Measurements from ENCODE around the gene SPINDOC. TPM values are rescaled to one million over a fixed set of nuclear protein-coding genes. Genes with fewer than 3 reads are reported as not detected.
"Not testable (repeated sequence)": the region's sequence is repeated elsewhere in the genome, so short reads cannot be mapped to it uniquely, and the experiment has no call there.

The SPINDOC gene
- total RNA-seq, 1 experiment from 2014 or later = 96.4 TPM

- no peak for DNase-seq (ENCODE audit: low spot score)
- in situ Hi-C loops (cut with HindIII; ENCODE audit: low sequenced_read_pairs) = no loop called here
Observed at GRCh38 chr11:63783925-63784592, 29.2 kb upstream of the SPINDOC start.

GRCh38 chr11:63785823-63786222, 27.4 kb upstream of the SPINDOC start:
- in situ Hi-C loops (cut with HindIII; ENCODE audit: low sequenced_read_pairs) = no loop called here
- no peak for DNase-seq (ENCODE audit: low spot score)

- in situ Hi-C loops (cut with HindIII; ENCODE audit: low sequenced_read_pairs) = no loop called here
- no peak for DNase-seq (ENCODE audit: low spot score)
Observed at GRCh38 chr11:63791495-63792167, 21.6 kb upstream of the SPINDOC start.

- in situ Hi-C loops (cut with HindIII; ENCODE audit: low sequenced_read_pairs) = no loop called here
- DNase-seq (ENCODE audit: low spot score) = no peak
Observed at GRCh38 chr11:63793161-63793560, 20.1 kb upstream of the SPINDOC start.

GRCh38 chr11:63795066-63795465, 18.2 kb upstream of the SPINDOC start:
- in situ Hi-C loops (cut with HindIII; ENCODE audit: low sequenced_read_pairs) = no loop called here
- no peak for DNase-seq (ENCODE audit: low spot score)

GRCh38 chr11:63800921-63801320, 12.3 kb upstream of the SPINDOC start:
- in situ Hi-C loops (cut with HindIII; ENCODE audit: low sequenced_read_pairs) = no loop called here

GRCh38 chr11:63802637-63803414, 10.4 kb upstream of the SPINDOC start:
- peak; percentile 68 for DNase-seq (ENCODE audit: low spot score)
- in situ Hi-C loops (cut with HindIII; ENCODE audit: low sequenced_read_pairs) = no loop called here

More at GRCh38 chr11:63800921-63801320, 12.3 kb upstream of the SPINDOC start:
- no peak for DNase-seq (ENCODE audit: low spot score)

- in situ Hi-C loops (cut with HindIII; ENCODE audit: low sequenced_read_pairs) = no loop called here
- DNase-seq (ENCODE audit: low spot score) = no peak
Observed at GRCh38 chr11:63804259-63804658, 9.0 kb upstream of the SPINDOC start.

GRCh38 chr11:63805844-63806415, 7.3 kb upstream of the SPINDOC start:
- in situ Hi-C loops (cut with HindIII; ENCODE audit: low sequenced_read_pairs) = no loop called here
- no peak for DNase-seq (ENCODE audit: low spot score)

GRCh38 chr11:63810383-63810782, 2.9 kb upstream of the SPINDOC start:
- in situ Hi-C loops (cut with HindIII; ENCODE audit: low sequenced_read_pairs) = not testable (repeated sequence)

GRCh38 chr11:63811522-63811921, 1.7 kb upstream of the SPINDOC start:
- in situ Hi-C loops (cut with HindIII; ENCODE audit: low sequenced_read_pairs) = no loop called here
- DNase-seq (ENCODE audit: low spot score) = peak; percentile 20

More at GRCh38 chr11:63810383-63810782, 2.9 kb upstream of the SPINDOC start:
- DNase-seq (ENCODE audit: low spot score) = not testable (repeated sequence)

- in situ Hi-C loops (cut with HindIII; ENCODE audit: low sequenced_read_pairs) = no loop called here
- DNase-seq (ENCODE audit: low spot score) = peak; percentile 40
Observed at GRCh38 chr11:63813563-63814382, 517 bp downstream of the SPINDOC start.

GRCh38 chr11:63814383-63814736, 1.1 kb downstream of the SPINDOC start:
- in situ Hi-C loops (cut with HindIII; ENCODE audit: low sequenced_read_pairs) = no loop called here
- no peak for DNase-seq (ENCODE audit: low spot score)

- DNase-seq (ENCODE audit: low spot score) = no peak
- in situ Hi-C loops (cut with HindIII; ENCODE audit: low sequenced_read_pairs) = no loop called here
Observed at GRCh38 chr11:63816166-63816565, 2.9 kb downstream of the SPINDOC start.

- no peak for DNase-seq (ENCODE audit: low spot score)
- in situ Hi-C loops (cut with HindIII; ENCODE audit: low sequenced_read_pairs) = no loop called here
Observed at GRCh38 chr11:63816732-63817131, 3.5 kb downstream of the SPINDOC start.

- DNase-seq (ENCODE audit: low spot score) = no peak
- in situ Hi-C loops (cut with HindIII; ENCODE audit: low sequenced_read_pairs) = no loop called here
Observed at GRCh38 chr11:63817758-63818498, 4.7 kb downstream of the SPINDOC start.

GRCh38 chr11:63818609-63819008, 5.4 kb downstream of the SPINDOC start:
- DNase-seq (ENCODE audit: low spot score) = no peak
- in situ Hi-C loops (cut with HindIII; ENCODE audit: low sequenced_read_pairs) = no loop called here

GRCh38 chr11:63821411-63821810, 8.2 kb downstream of the SPINDOC start:
- no peak for DNase-seq (ENCODE audit: low spot score)
- in situ Hi-C loops (cut with HindIII; ENCODE audit: low sequenced_read_pairs) = no loop called here
